IPS-15b (cell line): ENCODE results near the gene LAIR2.

Source experiments
- H3K27me3 ChIP-seq: one replicate; pipeline ENCODE4 v1.6.1; 2013; ENCODE audit warnings: low read length; ENCODE audit not compliant: control insufficient read depth, insufficient read depth
- H3K36me3 ChIP-seq: one replicate; pipeline ENCODE4 v1.6.1; 2013; ENCODE audit warnings: low read length; ENCODE audit not compliant: control insufficient read depth, insufficient read depth
- H3K4me1 ChIP-seq: one replicate; pipeline ENCODE4 v1.6.1; 2013; ENCODE audit warnings: mild to moderate bottlenecking, low read length; ENCODE audit not compliant: control insufficient read depth, insufficient read depth
- H3K4me3 ChIP-seq: one replicate; pipeline ENCODE4 v1.5.1; 2013; ENCODE audit warnings: low read depth, low read length
- H3K9ac ChIP-seq: one replicate; pipeline ENCODE4 v1.6.1; 2013; ENCODE audit warnings: low read depth, mild to moderate bottlenecking, low read length
- H3K9me3 ChIP-seq: one replicate; pipeline ENCODE4 v1.6.1; 2013; ENCODE audit warnings: mild to moderate bottlenecking, low read length; ENCODE audit not compliant: control insufficient read depth, insufficient read depth

The LAIR2 gene

GRCh38 chr19:54469496-54469934 is 33.1 kb upstream of the LAIR2 start:
- Histone ChIP-seq H3K4me1 (peaks cover 4% of the 10 kb centered on the region), H3K9me3 (no peaks in the 10 kb centered on the region), H3K27me3 (peaks cover 21% of the 10 kb centered on the region), H3K4me3 (no peak overlapping the region), H3K9ac (no peak overlapping the region), H3K36me3 (no peaks in the 10 kb centered on the region)

GRCh38 chr19:54470276-54470887 is 32.2 kb upstream of the LAIR2 start:
- H3K27me3 ChIP-seq: peaks cover 21% of the 10 kb centered on the region
- peak overlapping the region; percentile 53 for H3K4me3 ChIP-seq
- H3K4me1 ChIP-seq: peaks cover 4% of the 10 kb centered on the region
- H3K36me3 ChIP-seq: no peaks in the 10 kb centered on the region
- no peak overlapping the region for H3K9ac ChIP-seq
- no peaks in the 10 kb centered on the region for H3K9me3 ChIP-seq

DNA sequence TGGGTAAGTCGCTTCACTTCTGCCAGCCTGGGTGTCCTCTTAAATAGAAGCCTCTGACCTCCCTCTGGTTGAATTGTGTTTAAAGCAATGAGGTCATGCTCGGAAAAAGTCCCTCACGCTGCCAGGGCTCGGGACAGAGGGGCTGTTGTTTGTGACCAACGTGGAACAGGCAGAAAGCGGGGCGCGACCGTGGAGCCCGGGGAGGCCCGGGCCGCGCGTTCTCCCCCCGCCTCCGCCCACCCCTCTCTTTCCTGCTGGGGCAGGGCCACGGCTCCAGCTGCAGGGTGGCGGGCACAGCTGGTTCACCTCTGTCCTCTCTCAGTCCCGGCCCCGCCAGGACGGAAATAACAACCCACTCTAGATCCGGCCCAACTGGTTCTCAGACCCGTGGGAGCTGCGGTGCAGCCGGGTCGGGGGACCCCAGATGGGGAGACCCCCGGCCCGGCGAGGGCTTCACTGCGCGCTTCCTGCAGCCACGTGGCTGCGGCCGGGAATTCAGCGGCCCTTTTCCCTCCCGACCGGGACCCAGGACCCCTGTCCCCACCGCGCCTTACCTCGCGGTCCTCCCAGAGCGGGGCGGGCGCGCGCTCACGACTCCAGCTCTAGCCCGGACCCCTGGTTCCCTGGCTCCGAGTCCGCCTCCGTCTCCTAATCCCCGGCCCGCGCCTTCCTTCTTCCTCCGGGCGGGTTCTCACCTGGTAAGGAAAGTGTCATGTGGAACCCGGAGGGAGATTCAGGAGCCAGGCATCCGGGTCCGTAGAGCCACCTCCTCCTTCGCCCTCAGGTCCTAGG is 31.4 kb upstream of the LAIR2 start:
- Histone ChIP-seq H3K36me3 (no peaks in the 10 kb centered on the region), H3K4me1 (peaks cover 4% of the 10 kb centered on the region), H3K27me3 (peaks cover 21% of the 10 kb centered on the region), H3K4me3 (peak overlapping the region; percentile 53), H3K9me3 (no peaks in the 10 kb centered on the region), H3K9ac (peak overlapping the region; percentile 65)

GRCh38 chr19:54473071-54473891 is 29.4 kb upstream of the LAIR2 start, which contains the start of gene CDC42EP5:
Gene CDC42EP5 (minus strand): TSS chr19:54473296. CDS start chr19:54465547, 7,749 bp downstream.
- H3K4me1 ChIP-seq: peaks cover 4% of the 10 kb centered on the region
- peaks cover 21% of the 10 kb centered on the region for H3K27me3 ChIP-seq
- H3K9me3 ChIP-seq: no peaks in the 10 kb centered on the region
- peak within 1 kb of the TSS; percentile 35 for H3K4me3 ChIP-seq
- no peak within 1 kb of the TSS for H3K9ac ChIP-seq
- no peaks in the 10 kb centered on the region for H3K36me3 ChIP-seq

GRCh38 chr19:54473892-54474372 is 28.7 kb upstream of the LAIR2 start:
- Histone ChIP-seq H3K36me3 (no peaks in the 10 kb centered on the region), H3K4me3 (peak overlapping the region; percentile 35), H3K4me1 (peaks cover 4% of the 10 kb centered on the region), H3K9ac (no peak overlapping the region), H3K27me3 (peaks cover 21% of the 10 kb centered on the region), H3K9me3 (no peaks in the 10 kb centered on the region)

GRCh38 chr19:54475706-54476105 is 26.9 kb upstream of the LAIR2 start:
- peaks cover 4% of the 10 kb centered on the region for H3K4me1 ChIP-seq
- H3K9ac ChIP-seq: no peak overlapping the region
- no peaks in the 10 kb centered on the region for H3K36me3 ChIP-seq
- H3K4me3 ChIP-seq: no peak overlapping the region
- peaks cover 8% of the 10 kb centered on the region for H3K27me3 ChIP-seq
- no peaks in the 10 kb centered on the region for H3K9me3 ChIP-seq

- no peaks in the 10 kb centered on the region for H3K27me3 ChIP-seq
- H3K4me1 ChIP-seq: peaks cover 4% of the 10 kb centered on the region
- no peaks in the 10 kb centered on the region for H3K36me3 ChIP-seq
- H3K9ac ChIP-seq: no peak overlapping the region
- H3K9me3 ChIP-seq: no peaks in the 10 kb centered on the region
- H3K4me3 ChIP-seq: no peak overlapping the region
Measured at GRCh38 chr19:54477650-54478049, 25.0 kb upstream of the LAIR2 start.

GRCh38 chr19:54478677-54479266 is 23.9 kb upstream of the LAIR2 start:
- H3K27me3 ChIP-seq: no peaks in the 10 kb centered on the region
- no peak overlapping the region for H3K9ac ChIP-seq
- no peaks in the 10 kb centered on the region for H3K9me3 ChIP-seq
- H3K4me1 ChIP-seq: peaks cover 2% of the 10 kb centered on the region
- H3K4me3 ChIP-seq: no peak overlapping the region
- H3K36me3 ChIP-seq: no peaks in the 10 kb centered on the region

GRCh38 chr19:54480051-54480450 is 22.6 kb upstream of the LAIR2 start:
- Histone ChIP-seq H3K36me3 (no peaks in the 10 kb centered on the region), H3K27me3 (no peaks in the 10 kb centered on the region), H3K4me3 (no peak overlapping the region), H3K9me3 (no peaks in the 10 kb centered on the region), H3K4me1 (no peaks in the 10 kb centered on the region), H3K9ac (no peak overlapping the region)

GRCh38 chr19:54481326-54481930 is 21.2 kb upstream of the LAIR2 start:
- no peaks in the 10 kb centered on the region for H3K4me1 ChIP-seq
- H3K27me3 ChIP-seq: no peaks in the 10 kb centered on the region
- no peak overlapping the region for H3K9ac ChIP-seq
- H3K9me3 ChIP-seq: no peaks in the 10 kb centered on the region
- H3K36me3 ChIP-seq: no peaks in the 10 kb centered on the region
- no peak overlapping the region for H3K4me3 ChIP-seq

DNA sequence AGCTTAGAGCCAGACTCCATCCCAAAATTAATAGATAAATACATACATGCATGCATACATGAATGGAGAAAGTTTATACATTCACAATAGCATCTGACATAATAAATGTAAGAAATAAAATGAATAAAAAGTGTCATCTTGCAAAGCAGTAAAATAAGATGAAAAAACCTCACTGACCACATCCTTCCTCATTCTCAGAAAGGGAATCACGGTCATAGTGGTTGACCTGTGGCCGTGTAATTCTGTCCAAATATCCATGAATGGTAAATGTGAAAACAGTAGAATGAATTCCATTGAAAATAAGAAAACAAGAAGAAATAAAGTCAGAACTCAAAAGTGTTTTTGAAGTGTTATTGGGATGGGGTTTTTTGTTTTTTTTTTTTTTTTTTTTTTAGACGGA is 19.7 kb upstream of the LAIR2 start:
- Histone ChIP-seq H3K4me3 (no peak overlapping the region), H3K9ac (no peak overlapping the region), H3K9me3 (no peaks in the 10 kb centered on the region), H3K4me1 (no peaks in the 10 kb centered on the region), H3K27me3 (no peaks in the 10 kb centered on the region), H3K36me3 (no peaks in the 10 kb centered on the region)
